SHP77 treated with DMSO at 0.1 percent for 48 hours (cell line): ENCODE results near the gene FTCD.
"Not testable (repeated sequence)": the region's sequence is repeated elsewhere in the genome, so short reads cannot be mapped to it uniquely, and the experiment has no call there.

Source experiments
- DNase-seq: peaks from one replicate; lab custom pipeline; 2025; lab: John Stamatoyannopoulos, UW

The FTCD gene

DNA sequence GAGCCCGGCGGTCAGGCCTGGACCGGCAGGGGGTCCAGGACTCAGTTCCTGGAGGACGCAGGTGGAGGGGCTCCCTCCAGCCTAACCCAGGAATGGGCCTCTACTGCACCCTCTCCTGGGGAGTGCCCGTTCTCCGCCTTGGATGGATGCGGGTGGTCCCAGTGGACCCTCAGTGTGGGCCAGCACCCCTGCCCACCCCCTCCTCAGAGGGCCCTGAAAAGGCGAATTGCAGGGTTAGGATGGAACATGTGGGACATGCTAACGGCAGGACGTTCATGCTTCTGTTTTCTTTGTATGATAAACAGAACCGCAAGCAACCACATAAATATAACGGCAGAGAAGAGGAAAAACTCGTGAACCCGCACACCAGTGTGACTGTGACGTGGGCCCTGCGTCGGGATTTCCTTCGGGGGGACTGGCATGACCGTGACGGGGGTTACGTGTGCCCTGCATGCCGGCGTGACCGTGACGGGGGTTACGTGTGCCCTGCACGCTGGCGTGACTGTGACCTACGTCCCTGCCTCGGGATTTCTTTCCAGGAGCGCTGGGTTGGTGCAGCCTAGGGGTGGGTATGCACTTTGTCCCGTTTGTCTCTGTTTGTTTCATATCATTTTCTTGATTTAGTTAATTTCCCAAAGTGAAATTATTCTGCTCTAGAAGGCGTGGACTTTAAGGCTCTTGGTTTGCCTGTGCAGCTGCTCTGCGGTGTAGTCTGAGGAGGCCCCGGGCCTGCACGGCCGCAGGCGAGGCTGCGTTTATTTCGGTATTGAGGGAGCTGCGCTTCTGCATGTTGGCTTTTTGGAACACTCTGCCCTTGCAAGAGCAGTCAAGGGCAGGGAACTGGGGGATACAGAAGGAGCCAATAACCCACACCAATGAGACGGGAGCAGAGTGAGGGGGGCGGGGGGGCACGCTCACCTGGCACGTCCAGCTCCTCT is 3.1 kb downstream of the FTCD start:
- peak; percentile 1 for DNase-seq

GRCh38 chr21:46151261-46151988 is 4.0 kb downstream of the FTCD start:
- no peak for DNase-seq

DNA sequence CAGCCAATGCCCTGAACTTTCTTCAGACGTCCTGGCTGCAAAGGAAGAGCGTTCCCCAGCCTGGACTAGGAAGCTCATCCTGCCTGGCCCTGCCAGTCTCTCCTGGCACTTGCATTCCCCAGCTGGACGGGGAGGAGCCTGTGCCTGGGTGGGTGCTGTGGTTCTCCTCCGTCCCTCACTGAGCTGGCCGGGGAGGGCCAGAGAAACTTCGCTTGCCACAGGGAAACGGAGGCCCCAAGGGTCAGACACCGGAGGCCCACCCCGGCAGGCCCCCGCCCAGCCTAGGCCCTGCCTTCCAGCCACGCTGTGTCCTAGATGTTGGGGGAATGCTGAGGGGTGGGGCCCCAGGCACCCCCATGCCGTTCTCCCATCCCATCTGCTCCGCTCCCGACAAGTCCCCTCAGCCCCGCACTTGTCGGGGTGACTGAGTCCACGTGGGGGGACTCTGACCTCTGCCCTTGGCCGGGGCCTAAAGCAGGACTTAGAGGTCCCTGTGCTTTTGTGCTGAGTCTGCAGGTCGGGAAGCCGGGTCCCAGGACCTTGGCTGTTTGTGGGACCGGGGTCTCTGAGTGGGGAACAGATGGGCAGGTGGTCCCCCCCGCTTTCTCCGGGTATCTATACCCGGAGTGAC is 4.8 kb downstream of the FTCD start:
- no peak for DNase-seq

- DNase-seq: no peak
These were observed 5.3 kb downstream of the FTCD start for GRCh38 chr21:46150073-46150472.

DNA sequence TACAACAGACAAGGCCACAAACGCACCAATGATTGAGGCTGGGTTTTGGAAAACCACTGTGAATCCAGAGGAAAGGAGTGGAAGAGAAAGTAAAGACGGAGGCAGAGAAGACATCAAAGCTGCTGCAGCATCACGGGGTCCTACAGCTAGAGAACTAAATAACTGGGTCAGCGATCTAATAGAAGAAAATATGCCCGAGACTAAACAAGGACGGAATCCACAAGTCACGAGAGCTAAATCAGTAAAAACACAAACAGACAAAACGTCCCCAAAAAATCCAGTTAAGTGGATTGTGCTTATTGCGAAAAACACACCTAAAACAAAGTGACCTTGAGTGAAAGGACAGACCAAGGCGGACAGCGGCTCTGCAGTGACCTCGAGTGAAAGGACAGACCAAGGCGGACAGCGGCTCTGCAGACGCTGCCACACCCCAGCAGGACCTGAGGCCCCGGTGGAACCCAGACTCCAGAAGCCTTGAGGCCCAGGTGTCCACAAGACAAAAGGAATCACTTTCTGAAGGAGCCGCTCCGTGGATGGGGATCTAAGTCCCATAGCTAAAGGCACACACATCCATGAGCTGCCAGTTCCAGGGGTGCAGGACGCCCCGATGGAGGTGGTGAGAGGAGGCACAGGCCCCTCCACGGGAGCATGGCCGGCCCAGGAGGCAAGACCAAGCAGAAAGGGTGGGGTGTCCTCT is 6.0 kb downstream of the FTCD start:
- no peak for DNase-seq

DNA sequence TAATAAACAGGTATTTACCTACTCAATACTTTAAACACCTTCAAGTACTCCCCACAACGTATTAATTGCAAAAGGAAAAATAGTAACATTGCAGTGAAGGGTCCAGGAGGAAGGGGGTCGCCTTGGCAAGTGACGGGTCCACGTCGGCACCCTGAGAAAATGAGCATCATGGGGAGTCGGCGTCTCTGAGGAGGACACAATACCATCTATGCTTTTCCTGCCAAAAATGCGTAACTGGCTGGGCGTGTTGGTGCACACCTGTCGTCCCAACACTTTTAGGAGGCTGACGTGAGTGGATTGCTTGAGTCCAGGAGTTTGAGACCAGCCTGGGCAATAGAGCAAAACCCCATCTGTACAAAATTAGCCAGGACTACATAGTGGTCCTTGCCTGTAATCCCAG is 7.3 kb downstream of the FTCD start:
- DNase-seq: no peak

DNA sequence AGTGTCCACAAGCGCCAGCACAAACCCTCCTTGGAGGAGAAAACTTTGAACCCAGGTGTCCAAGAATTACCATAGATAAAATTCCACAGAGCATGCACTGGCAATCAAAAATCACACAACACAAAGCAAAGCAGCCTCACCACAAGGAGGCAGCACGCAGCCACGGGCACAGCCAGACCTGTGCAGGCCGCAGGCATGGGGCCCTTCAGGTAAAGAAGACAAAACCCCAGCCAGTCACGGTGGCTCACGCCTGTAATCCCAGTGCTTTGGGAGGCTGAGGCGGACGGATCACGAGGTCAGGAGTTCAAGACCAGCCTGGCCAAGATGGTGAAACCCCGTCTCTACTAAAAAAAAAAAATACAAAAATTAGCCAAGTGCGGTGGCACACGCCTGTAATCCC is 8.0 kb downstream of the FTCD start:
- DNase-seq: peak; percentile 4

DNA sequence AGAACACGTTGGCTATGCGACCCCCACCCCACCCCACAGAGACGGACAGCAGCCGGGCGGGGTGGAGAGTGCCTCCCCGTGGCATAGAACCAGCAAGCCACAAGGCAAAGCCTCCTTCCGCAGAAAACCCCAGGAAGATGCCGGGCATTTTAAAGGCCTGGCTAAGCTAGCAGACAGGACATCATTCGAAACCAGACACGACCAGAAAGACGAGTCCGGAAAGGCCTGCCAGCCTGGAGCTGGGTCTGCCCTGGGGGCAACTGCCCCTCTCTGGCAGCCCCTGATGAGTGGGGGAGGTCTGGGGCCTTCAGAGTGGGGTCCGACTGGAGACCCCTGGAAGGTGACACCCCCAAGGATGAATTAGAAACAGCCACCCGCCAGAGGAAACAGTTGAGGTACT is 8.5 kb downstream of the FTCD start:
- DNase-seq: no peak

GRCh38 chr21:46145840-46146691 is 9.3 kb downstream of the FTCD start:
- no peak for DNase-seq

- DNase-seq: no peak
These were observed 10.1 kb downstream of the FTCD start for GRCh38 chr21:46145159-46145839.

GRCh38 chr21:46144464-46145070 is 10.8 kb downstream of the FTCD start:
- peak; percentile 4 for DNase-seq

DNA sequence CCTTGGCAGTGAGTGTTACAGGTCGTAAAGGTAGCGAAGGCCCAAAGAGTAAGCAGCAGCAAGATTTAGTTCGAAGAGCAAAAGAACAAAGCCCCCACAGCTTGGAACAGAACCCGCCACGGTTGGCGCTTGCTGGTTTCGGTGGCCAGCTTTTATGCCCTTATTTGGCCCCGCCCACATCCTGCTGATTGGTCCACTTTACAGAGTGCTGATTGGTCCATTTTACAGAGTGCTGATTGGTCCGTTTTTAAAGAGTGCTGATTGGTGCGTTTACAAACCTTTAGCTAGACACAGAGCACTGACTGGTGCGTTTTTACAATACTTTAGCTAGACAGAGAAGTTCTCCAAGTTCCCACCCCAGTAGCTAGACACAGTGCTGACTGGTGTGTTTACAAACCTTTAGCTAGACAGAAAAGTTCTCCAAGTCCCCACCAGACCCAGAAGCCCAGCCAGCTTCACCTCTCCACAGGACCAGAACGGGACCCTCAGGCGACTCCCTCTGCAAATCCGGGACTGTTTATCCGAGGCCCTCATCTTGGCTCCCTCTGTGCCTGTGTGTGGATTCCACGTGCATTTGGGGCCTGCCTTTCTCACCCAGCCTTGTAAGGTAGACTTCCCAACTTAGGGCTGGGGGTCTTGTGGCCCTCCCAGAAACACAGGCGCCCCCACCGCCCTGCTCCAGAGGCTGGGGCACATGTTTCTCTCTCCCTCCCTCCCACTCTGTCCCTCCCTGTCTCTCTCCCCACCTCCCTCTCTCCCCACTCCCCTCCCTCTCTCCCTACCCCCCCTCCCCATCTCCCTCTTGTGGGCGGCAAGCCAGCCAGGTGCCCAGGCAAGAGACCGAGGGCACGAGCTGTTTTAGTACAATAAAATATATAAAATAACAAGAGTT is 12.6 kb downstream of the FTCD start:
- DNase-seq: no peak

GRCh38 chr21:46141767-46142581 is 13.4 kb downstream of the FTCD start:
- no peak for DNase-seq

- DNase-seq: not testable (repeated sequence)
These were observed 14.9 kb downstream of the FTCD start for GRCh38 chr21:46140352-46141003.

GRCh38 chr21:46139686-46140085 is 15.7 kb downstream of the FTCD start:
- no peak for DNase-seq

GRCh38 chr21:46138383-46138970 is 16.9 kb downstream of the FTCD start:
- DNase-seq: no peak

DNA sequence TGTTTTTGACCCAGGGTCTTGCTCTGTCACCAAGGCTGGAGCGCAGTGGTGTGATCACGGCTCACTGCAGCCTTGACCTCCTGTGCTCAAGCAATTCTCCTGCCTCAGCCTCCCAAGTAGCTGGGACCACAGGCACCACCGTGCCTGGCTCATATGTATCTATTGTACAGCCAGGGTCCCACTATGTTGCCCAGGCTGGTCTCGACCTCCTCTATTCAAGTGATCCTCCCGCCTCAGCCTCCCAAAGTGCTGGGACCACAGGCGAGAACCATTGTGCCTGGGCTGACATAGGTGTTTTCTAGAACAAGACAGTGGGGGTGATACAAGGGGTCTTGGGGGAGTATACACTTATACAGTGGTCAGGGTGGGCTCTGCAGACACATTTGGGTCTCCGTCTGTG is 17.5 kb downstream of the FTCD start:
- no peak for DNase-seq
